KBM-7 (cell line): Measurements from ENCODE around the gene TOP3B.
A peak's percentile ranks its signal among the peaks of the same experiment; 100 is the strongest.

ENCODE experiments used
- DNase-seq: peaks from one replicate; pipeline ENCODE4 v3.0.0-alpha.2; 2015
- in situ Hi-C: fragments of 300-500 bp; cut with MboI; formaldehyde crosslinking; loops from 2 replicates; pipeline ENCODE4 v1.14.3; 2020; ENCODE audit warnings: low sequenced_read_pairs, low pct_unique_long_range_greater_than_20kb, mixed read lengths

The TOP3B gene

DNA sequence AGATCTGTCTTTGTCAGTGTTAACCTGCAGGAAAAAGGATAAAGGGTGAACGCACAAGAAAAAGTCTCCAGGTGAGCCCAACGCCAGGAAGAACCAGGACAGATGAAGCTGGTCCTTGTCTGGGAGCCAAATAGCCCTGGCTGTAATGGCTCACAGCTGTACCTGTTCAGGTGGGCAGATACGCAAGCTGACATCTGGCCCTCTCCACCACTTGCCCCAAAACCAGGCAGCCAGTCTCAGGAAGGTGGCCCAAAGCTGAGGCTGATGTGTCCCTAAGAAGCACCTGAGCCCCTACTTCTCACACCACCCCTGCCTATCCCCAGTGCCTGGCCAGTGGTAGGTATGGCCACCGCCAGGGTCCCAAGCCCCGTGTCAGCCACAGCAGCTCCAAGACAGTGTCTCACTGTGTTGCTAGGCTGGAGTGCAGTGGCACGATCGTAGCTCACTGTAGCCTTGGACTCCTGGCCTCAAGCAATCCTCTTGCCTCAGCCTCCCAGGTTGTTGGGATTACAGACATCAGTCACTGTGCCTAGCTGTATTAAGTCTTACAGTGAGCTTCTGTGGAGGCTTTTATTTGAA is 14.8 kb downstream of the TOP3B start:
- in situ Hi-C loops, result no loop called here

DNA sequence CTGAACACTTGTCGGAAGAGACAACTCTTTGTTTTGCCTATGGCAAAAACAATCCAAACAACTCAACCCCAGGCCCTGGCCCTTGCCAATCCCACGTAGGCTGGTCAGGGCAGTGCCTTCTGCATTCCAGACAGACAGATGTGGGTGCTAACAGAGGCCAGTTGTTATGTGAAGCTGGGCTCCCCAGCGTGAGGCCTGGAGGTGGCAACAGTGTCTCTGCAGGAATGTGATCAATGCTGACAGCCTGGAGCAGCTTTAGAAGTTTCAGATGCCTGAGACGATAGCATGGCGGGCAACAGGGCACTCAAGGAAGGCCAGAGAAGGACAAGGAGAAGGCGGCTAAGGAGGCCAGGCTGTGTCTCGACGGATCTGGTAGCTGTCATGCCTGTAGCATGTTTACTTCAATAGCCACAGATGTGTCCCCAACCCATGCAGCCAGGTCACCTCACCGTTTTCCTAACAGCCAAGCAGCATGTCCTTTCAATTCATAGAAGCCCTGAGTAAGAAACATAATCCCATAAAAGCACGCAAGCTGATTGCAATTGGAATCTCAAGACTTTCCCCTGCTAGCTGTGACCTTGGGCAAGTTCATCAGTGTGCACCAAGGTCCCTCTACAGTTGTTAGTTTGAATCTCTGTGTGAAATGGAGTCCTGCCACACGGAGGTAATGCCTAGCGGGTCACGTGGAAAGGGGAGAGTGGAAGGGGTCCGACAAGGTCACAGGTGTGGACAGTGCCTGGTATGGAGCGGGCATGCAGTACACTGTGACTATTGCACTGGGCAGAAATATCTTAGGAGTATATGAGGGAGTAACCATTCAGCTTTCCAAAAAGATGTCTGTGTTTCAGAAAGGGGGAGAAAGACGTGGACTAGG is 15.7 kb downstream of the TOP3B start:
- DNase-seq, result no peak
- in situ Hi-C loops, result no loop called here

More for the DNA sequence above, 14.8 kb downstream of the TOP3B start:
- DNase-seq, result no peak

DNA sequence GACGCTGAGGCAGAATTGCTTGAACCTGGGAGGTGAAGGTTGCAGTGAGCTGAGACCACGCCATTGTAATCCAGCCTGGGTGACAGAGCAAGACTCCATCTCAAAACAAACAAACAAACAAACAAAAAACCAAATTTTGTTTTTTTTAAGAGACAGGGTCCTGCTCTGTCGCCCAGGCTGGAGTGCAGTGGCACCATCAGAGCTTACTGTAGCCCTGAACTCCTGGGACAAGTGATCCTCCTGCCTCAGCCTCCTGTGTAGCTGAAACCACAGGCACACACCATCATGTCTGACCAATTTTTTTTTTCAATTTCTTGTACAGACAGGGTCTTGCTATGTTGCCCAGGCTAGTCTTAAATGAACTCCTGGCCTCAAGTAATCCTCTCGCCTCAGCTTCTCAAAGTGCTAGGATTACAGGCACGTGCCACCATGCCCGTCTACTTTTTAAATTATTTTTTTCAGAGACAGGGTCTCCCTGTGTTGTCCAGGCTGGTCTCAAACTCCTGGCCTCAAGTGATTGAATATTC is 16.8 kb downstream of the TOP3B start:
- no peak for DNase-seq
- in situ Hi-C loops, result no loop called here

- in situ Hi-C loops, result no loop called here
- no peak for DNase-seq
Measured at GRCh38 chr22:21964918-21965484, 17.6 kb downstream of the TOP3B start.

GRCh38 chr22:21964234-21964633 is 18.4 kb downstream of the TOP3B start:
- DNase-seq, result no peak
- in situ Hi-C loops, result no loop called here

DNA sequence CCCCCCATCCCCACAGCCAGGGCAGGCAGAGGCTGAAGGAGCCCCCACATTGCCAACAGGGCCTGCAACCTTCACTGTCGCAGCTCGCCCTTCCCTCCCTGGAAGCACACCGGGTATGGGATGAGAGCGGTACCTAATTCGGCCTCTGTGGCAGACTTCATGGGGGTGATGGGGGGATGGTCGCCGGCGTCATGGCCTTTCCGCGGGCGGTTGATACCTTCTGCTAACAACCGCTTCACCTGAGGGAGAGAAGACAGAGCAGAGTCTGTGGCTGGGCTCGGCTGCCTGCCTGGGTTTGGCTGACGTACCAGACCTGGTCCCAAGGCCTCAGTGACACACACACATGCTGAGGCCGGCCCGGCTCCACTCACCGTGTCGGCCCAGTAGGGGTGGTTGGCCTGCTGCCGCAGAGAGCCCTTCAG is 18.8 kb downstream of the TOP3B start:
- no peak for DNase-seq
- in situ Hi-C loops, result no loop called here

GRCh38 chr22:21963286-21963685 is 19.3 kb downstream of the TOP3B start:
- no peak for DNase-seq
- in situ Hi-C loops, result no loop called here

GRCh38 chr22:21962655-21962949 is 20.0 kb downstream of the TOP3B start:
- in situ Hi-C loops, result no loop called here
- DNase-seq, result no peak

GRCh38 chr22:21961886-21962654 is 20.5 kb downstream of the TOP3B start:
- in situ Hi-C loops, result no loop called here
- DNase-seq, result no peak

- in situ Hi-C loops, result no loop called here
- DNase-seq, result no peak
Measured at GRCh38 chr22:21961127-21961867, 21.3 kb downstream of the TOP3B start.

GRCh38 chr22:21960200-21961126 is 22.1 kb downstream of the TOP3B start:
- in situ Hi-C loops, result no loop called here
- no peak for DNase-seq

DNA sequence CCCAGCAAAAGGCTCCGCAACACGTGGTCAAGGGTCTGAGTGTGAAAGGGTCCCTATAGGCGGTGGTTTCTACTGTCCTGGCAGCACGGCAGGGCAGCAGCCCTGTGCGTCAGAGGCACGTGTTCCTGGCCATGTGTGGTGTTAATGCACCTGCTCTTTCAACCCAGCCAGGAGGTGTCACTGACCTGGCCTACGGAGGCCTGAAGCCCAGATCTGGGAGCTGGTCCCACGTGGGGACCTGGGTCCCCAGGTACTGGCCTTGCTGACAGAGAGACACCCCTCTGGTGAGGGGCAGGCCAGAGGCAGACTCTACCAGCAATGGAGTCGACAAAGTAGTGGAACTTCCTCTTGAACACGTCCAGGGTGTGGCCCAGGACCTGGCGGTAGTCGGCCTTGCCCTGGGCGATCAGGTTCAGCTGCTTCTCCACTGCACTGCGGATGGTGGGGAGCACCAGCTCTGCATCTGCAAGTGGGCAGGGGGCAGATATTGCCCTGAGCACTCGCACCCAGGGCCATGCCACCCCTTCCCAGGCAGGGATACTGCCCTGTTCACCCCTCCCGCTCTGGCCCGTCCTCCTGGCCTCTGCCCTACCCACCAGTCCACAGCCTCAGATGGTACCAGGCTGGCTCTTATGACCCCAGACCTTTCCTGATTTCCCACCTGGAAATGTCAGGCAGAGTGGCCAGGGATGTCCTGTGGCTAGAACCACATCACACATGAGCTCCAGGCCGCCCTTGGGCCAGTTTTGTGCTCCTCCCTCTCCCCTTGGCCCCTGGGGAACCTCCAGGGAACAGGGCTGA is 23.1 kb downstream of the TOP3B start:
- in situ Hi-C loops, result no loop called here
- DNase-seq, result no peak

GRCh38 chr22:21958360-21959273 is 24.0 kb downstream of the TOP3B start:
- DNase-seq, result no peak
- in situ Hi-C loops, result no loop called here

DNA sequence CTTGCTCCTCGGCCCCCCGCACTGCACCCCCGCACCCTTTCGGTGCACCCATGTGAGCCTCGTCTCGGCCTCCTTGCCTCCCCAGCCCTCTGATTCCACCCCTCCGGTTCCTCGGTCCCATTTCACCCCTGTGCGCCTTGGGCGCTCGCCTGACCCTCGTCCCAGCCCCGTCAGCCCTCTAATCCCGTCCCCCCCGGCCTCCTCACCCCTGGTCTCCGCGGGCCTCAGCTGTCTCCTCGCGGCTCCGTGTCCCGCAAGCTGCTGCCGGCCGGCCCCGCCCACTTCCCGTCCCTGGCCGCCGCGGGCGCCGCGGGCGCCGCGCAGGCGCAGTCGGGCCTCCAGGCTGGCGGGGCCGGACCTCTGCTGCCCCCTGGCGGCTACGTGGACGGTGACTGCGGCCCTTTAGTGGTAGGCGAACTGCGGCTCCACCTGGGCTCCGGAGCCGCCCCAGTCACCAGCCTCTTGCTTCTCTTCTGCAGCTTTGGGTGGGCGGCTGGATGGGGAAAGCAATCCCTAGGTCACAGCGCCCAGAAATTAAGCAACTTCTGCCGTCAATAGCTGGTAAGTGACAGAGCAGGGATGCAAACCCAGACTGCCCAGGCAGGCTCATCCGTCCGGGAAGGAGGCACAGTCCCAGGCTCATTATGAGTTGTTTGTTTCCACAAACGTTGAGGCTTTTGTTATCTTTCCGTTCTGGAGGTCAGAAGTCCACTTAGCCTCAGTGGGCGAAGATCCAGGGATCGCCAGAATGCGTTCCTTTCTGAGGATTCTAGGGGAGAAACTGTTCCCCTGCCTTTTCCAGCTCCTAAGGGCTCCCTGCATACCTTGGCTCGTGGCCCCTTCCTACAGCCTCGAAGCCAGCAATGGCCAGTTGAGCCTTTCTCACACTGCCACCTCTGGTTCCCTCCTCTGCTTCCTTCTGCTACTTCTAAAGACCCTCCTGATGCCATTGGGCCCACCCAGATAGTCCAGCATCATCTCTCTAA is 29.7 kb downstream of the TOP3B start, which contains the start of gene PPM1F:
Gene PPM1F, minus strand, starts transcription at position 263 of the 986 bp plus-strand sequence. CDS start 6,800 bp downstream, outside the sequence.
- in situ Hi-C loops, result no loop called here
- peak; percentile 78 for DNase-seq

- in situ Hi-C loops, result no loop called here
- DNase-seq, result no peak
Measured at GRCh38 chr22:21951931-21952465, 30.6 kb downstream of the TOP3B start.
